ENCODE results near the gene LYPLA2. TPM values are rescaled to one million over a fixed set of nuclear protein-coding genes. Genes with fewer than 3 reads are reported as not detected.
"Not testable (repeated sequence)": the region's sequence is repeated elsewhere in the genome, so short reads cannot be mapped to it uniquely, and the experiment has no call there.

The LYPLA2 gene
- total and polyA plus RNA-seq, 9 donors = 23.5 to 42.9 (median 37.1) TPM

GRCh38 chr1:23776217-23776616 lies 14.7 kb upstream of the LYPLA2 start:
- H3K4me3 ChIP-seq (ENCODE audit: low read length) = no peak overlapping the region
- WGBS (ENCODE audit: insufficient coverage) = no CpG with 5 or more reads among the region's 2 CpGs
- H3K27ac ChIP-seq (ENCODE audit: low read length) = no peak overlapping the region
- peaks cover 5% of the 10 kb centered on the region for H3K36me3 ChIP-seq (ENCODE audit: control insufficient read depth, insufficient read depth, low read length)
- no peaks in the 10 kb centered on the region for H3K27me3 ChIP-seq (ENCODE audit: control insufficient read depth, insufficient read depth, low read length)
- no peaks in the 10 kb centered on the region for H3K9me3 ChIP-seq (replicated peaks; ENCODE audit: control insufficient read depth, low read depth, low read length)
- no peak for DNase-seq
- peaks cover 14% of the 10 kb centered on the region for H3K4me1 ChIP-seq (ENCODE audit: control insufficient read depth, insufficient read depth, low read length)

- H3K9me3 ChIP-seq (replicated peaks; ENCODE audit: control insufficient read depth, low read depth, low read length) = no peaks in the 10 kb centered on the region
- DNase-seq = peak; percentile 92
- H3K27me3 ChIP-seq (ENCODE audit: control insufficient read depth, insufficient read depth, low read length) = no peaks in the 10 kb centered on the region
- under 1% methylated on average over 76 of the region's 91 CpGs for WGBS (ENCODE audit: insufficient coverage)
- peaks cover 14% of the 10 kb centered on the region for H3K36me3 ChIP-seq (ENCODE audit: control insufficient read depth, insufficient read depth, low read length)
- peaks cover 14% of the 10 kb centered on the region for H3K4me1 ChIP-seq (ENCODE audit: control insufficient read depth, insufficient read depth, low read length)
- peak within 1 kb of the TSS; percentile 93 for H3K27ac ChIP-seq (ENCODE audit: low read length)
- peak within 1 kb of the TSS; percentile 93 for H3K4me3 ChIP-seq (ENCODE audit: low read length)
These were observed 12.7 kb upstream of the LYPLA2 start, which contains the start of gene PITHD1 for GRCh38 chr1:23777979-23778814. TSS of gene PITHD1 (plus strand) at chr1:23778418. CDS start at chr1:23778516, 98 bp downstream.

GRCh38 chr1:23779826-23780371 lies 11.0 kb upstream of the LYPLA2 start:
- H3K27ac ChIP-seq (ENCODE audit: low read length) = no peak overlapping the region
- no peak for DNase-seq
- WGBS (ENCODE audit: insufficient coverage) = no CpG with 5 or more reads among the region's 3 CpGs
- H3K4me1 ChIP-seq (ENCODE audit: control insufficient read depth, insufficient read depth, low read length) = peaks cover 14% of the 10 kb centered on the region
- H3K36me3 ChIP-seq (ENCODE audit: control insufficient read depth, insufficient read depth, low read length) = peaks cover 19% of the 10 kb centered on the region
- no peaks in the 10 kb centered on the region for H3K27me3 ChIP-seq (ENCODE audit: control insufficient read depth, insufficient read depth, low read length)
- H3K4me3 ChIP-seq (ENCODE audit: low read length) = no peak overlapping the region
- H3K9me3 ChIP-seq (replicated peaks; ENCODE audit: control insufficient read depth, low read depth, low read length) = no peaks in the 10 kb centered on the region

- H3K27ac ChIP-seq (ENCODE audit: low read length); H3K27me3 ChIP-seq (ENCODE audit: control insufficient read depth, insufficient read depth, low read length); H3K4me1 ChIP-seq (ENCODE audit: control insufficient read depth, insufficient read depth, low read length); H3K9me3 ChIP-seq (replicated peaks; ENCODE audit: control insufficient read depth, low read depth, low read length); DNase-seq; H3K4me3 ChIP-seq (ENCODE audit: low read length): not testable (repeated sequence)
- 100% methylated on average over 3 of the region's 11 CpGs for WGBS (ENCODE audit: insufficient coverage)
- H3K36me3 ChIP-seq (ENCODE audit: control insufficient read depth, insufficient read depth, low read length) = peaks cover 42% of the 10 kb centered on the region
These were observed 7.8 kb upstream of the LYPLA2 start for GRCh38 chr1:23783141-23783540.

- H3K27ac ChIP-seq (ENCODE audit: low read length) = no peak overlapping the region
- no peak overlapping the region for H3K4me3 ChIP-seq (ENCODE audit: low read length)
- H3K4me1 ChIP-seq (ENCODE audit: control insufficient read depth, insufficient read depth, low read length) = no peaks in the 10 kb centered on the region
- WGBS (ENCODE audit: insufficient coverage) = 93% methylated on average over 2 of the region's 4 CpGs
- peak; percentile 59 for DNase-seq
- no peaks in the 10 kb centered on the region for H3K9me3 ChIP-seq (replicated peaks; ENCODE audit: control insufficient read depth, low read depth, low read length)
- no peaks in the 10 kb centered on the region for H3K27me3 ChIP-seq (ENCODE audit: control insufficient read depth, insufficient read depth, low read length)
- peaks cover 42% of the 10 kb centered on the region for H3K36me3 ChIP-seq (ENCODE audit: control insufficient read depth, insufficient read depth, low read length)
These were observed 6.1 kb upstream of the LYPLA2 start for GRCh38 chr1:23784846-23785245.

- no peak for DNase-seq
- WGBS (ENCODE audit: insufficient coverage) = 100% methylated on average over 1 of the region's 3 CpGs
- Histone ChIP-seq H3K4me3 (ENCODE audit: low read length) (no peak overlapping the region), H3K27me3 (ENCODE audit: control insufficient read depth, insufficient read depth, low read length) (no peaks in the 10 kb centered on the region), H3K27ac (ENCODE audit: low read length) (no peak overlapping the region), H3K36me3 (ENCODE audit: control insufficient read depth, insufficient read depth, low read length) (peaks cover 29% of the 10 kb centered on the region), H3K9me3 (replicated peaks; ENCODE audit: control insufficient read depth, low read depth, low read length) (no peaks in the 10 kb centered on the region), H3K4me1 (ENCODE audit: control insufficient read depth, insufficient read depth, low read length) (peaks cover 18% of the 10 kb centered on the region)
These were observed 3.2 kb upstream of the LYPLA2 start for GRCh38 chr1:23787701-23788100.

GRCh38 chr1:23788695-23789094 lies 2.2 kb upstream of the LYPLA2 start:
- peaks cover 28% of the 10 kb centered on the region for H3K4me1 ChIP-seq (ENCODE audit: control insufficient read depth, insufficient read depth, low read length)
- H3K27me3 ChIP-seq (ENCODE audit: control insufficient read depth, insufficient read depth, low read length) = no peaks in the 10 kb centered on the region
- H3K4me3 ChIP-seq (ENCODE audit: low read length) = no peak overlapping the region
- no peak overlapping the region for H3K27ac ChIP-seq (ENCODE audit: low read length)
- H3K9me3 ChIP-seq (replicated peaks; ENCODE audit: control insufficient read depth, low read depth, low read length) = no peaks in the 10 kb centered on the region
- 100% methylated on average over 1 of the region's 3 CpGs for WGBS (ENCODE audit: insufficient coverage)
- H3K36me3 ChIP-seq (ENCODE audit: control insufficient read depth, insufficient read depth, low read length) = peaks cover 38% of the 10 kb centered on the region
- DNase-seq = no peak

GRCh38 chr1:23791516-23792047 lies 637 bp downstream of the LYPLA2 start:
- Histone ChIP-seq H3K27ac (ENCODE audit: low read length) (peak overlapping the region; percentile 48), H3K4me1 (ENCODE audit: control insufficient read depth, insufficient read depth, low read length) (peaks cover 36% of the 10 kb centered on the region), H3K27me3 (ENCODE audit: control insufficient read depth, insufficient read depth, low read length) (no peaks in the 10 kb centered on the region), H3K36me3 (ENCODE audit: control insufficient read depth, insufficient read depth, low read length) (peaks cover 44% of the 10 kb centered on the region), H3K9me3 (replicated peaks; ENCODE audit: control insufficient read depth, low read depth, low read length) (no peaks in the 10 kb centered on the region), H3K4me3 (ENCODE audit: low read length) (peak overlapping the region; percentile 74)
- peak; percentile 41 for DNase-seq
- WGBS (ENCODE audit: insufficient coverage) = 3% methylated on average over 13 of the region's 15 CpGs

- DNase-seq = no peak
- Histone ChIP-seq H3K4me1 (ENCODE audit: control insufficient read depth, insufficient read depth, low read length) (peaks cover 36% of the 10 kb centered on the region), H3K36me3 (ENCODE audit: control insufficient read depth, insufficient read depth, low read length) (peaks cover 46% of the 10 kb centered on the region), H3K27ac (ENCODE audit: low read length) (no peak overlapping the region), H3K27me3 (ENCODE audit: control insufficient read depth, insufficient read depth, low read length) (no peaks in the 10 kb centered on the region), H3K4me3 (ENCODE audit: low read length) (peak overlapping the region; percentile 74), H3K9me3 (replicated peaks; ENCODE audit: control insufficient read depth, low read depth, low read length) (no peaks in the 10 kb centered on the region)
- WGBS (ENCODE audit: insufficient coverage) = 73% methylated on average over 10 of the region's 19 CpGs
These were observed 1.4 kb downstream of the LYPLA2 start for GRCh38 chr1:23792151-23792945.
